A549 (cell line): Measurements from ENCODE around the gene TRIM47. TPM values are rescaled to one million over a fixed set of nuclear protein-coding genes. Genes with fewer than 3 reads are reported as not detected.

Experiments used
- ATAC-seq, 2 experiments: fragments of 200-7000 bp in 1 of 2; fragments of >200 bp in 1 of 2; cut with Nextera tagmentation in 1 of 2; cut with Tn5 transposase in 1 of 2; 3 replicates each; pipeline versions ENCODE4 v1.8.0 to v1.9.1; 2018 to 2020; ENCODE audit warnings: mild to moderate bottlenecking in 1 of 2, moderate library complexity in 1 of 2
- CTCF ChIA-PET: fragments of 300-600 bp; sonication (Branson Sonifier 250); formaldehyde crosslinking; extraction: SDS; loops from one replicate; lab custom pipeline; 2021; ENCODE audit warnings: antibody characterized with exemption, inconsistent platforms; lab: Yijun Ruan, JAX
- POLR2A ChIA-PET: fragments of 350-600 bp; formaldehyde crosslinking; extraction: SDS; loops from one replicate; lab custom pipeline; 2021; ENCODE audit warnings: antibody characterized with exemption, inconsistent platforms; lab: Yijun Ruan, JAX
- DNase-seq, 2 experiments: peaks; one replicate each; pipeline versions ENCODE4 v3.0.0 to v3.0.0-alpha.2; 2011 to 2016; ENCODE audit warnings: low read depth in 1 of 2, low spot score in 1 of 2
- FAIRE-seq: peaks from 2 replicates; lab custom pipeline; 2011; peaks lifted over from hg19 to GRCh38; lab: Jason Lieb, UNC
- H3K27ac ChIP-seq, 2 experiments: fragments of >200 bp; sonication (Bioruptor Twin); formaldehyde crosslinking; 3 replicates each; pipeline ENCODE4 v1.5.1; 2016 to 2017
- H3K4me1 ChIP-seq: fragments of >200 bp; sonication (Bioruptor Twin); formaldehyde crosslinking; 3 replicates; pipeline ENCODE4 v1.6.1; 2016
- H3K4me2 ChIP-seq: fragments of >200 bp; sonication (Bioruptor Twin); formaldehyde crosslinking; 3 replicates; pipeline ENCODE4 v1.6.1; 2016
- H3K4me3 ChIP-seq: fragments of >200 bp; sonication (Bioruptor Twin); formaldehyde crosslinking; 3 replicates; pipeline ENCODE4 v1.5.1; 2016
- H3K9me3 ChIP-seq: fragments of >200 bp; sonication (Bioruptor Twin); formaldehyde crosslinking; 3 replicates; pipeline ENCODE4 v1.6.1; 2016
- BHLHE40 ChIP-seq: IDR thresholded peaks from 2 replicates; pipeline ENCODE4 v1.6.1; 2012; ENCODE audit warnings: low read depth, low read length, inconsistent platforms
- CBX2 ChIP-seq: fragments of 200-600 bp; sonication (generic); IDR thresholded peaks from 2 replicates; pipeline ENCODE4 v1.6.1; 2016; ENCODE audit warnings: low read depth, mild to moderate bottlenecking, borderline replicate concordance
- CBX8 ChIP-seq: fragments of 200-600 bp; sonication (generic); IDR thresholded peaks from 2 replicates; pipeline ENCODE4 v1.6.1; 2016
- CEBPB ChIP-seq, 2 experiments: fragments of >200 bp in 1 of 2; sonication (Bioruptor Twin) in 1 of 2; formaldehyde crosslinking in 1 of 2; IDR thresholded peaks; 2 replicates each; pipeline ENCODE4 v1.6.1; 2012 to 2016
- CHD4 ChIP-seq: fragments of 200-600 bp; sonication (generic); IDR thresholded peaks from 2 replicates; pipeline ENCODE4 v1.6.1; 2016; ENCODE audit warnings: antibody characterized with exemption, mild to moderate bottlenecking, borderline replicate concordance
- EHF ChIP-seq: fragments of 250-450 bp; sonication (Bioruptor Pico); IDR thresholded peaks from 2 replicates; pipeline ENCODE4 v1.5.0; 2020; ENCODE audit warnings: mild to moderate bottlenecking
- EHMT2 ChIP-seq: fragments of 200-600 bp; sonication (generic); IDR thresholded peaks from 2 replicates; pipeline ENCODE4 v1.6.1; 2016; ENCODE audit warnings: antibody characterized with exemption, low read depth, mild to moderate bottlenecking, moderate library complexity
- ESRRA ChIP-seq: fragments of 150-350 bp; IDR thresholded peaks from 2 replicates; pipeline ENCODE4 v1.6.1; 2014; ENCODE audit warnings: mild to moderate bottlenecking, low read length, borderline replicate concordance
- FOSB ChIP-seq: fragments of 250-450 bp; sonication (Bioruptor Pico); IDR thresholded peaks from 2 replicates; pipeline ENCODE4 v1.5.0; 2020; ENCODE audit warnings: mild to moderate bottlenecking, moderate library complexity
- FOSL2 ChIP-seq, 2 experiments: fragments of 450-650 bp in 1 of 2; fragments of >200 bp in 1 of 2; sonication (Bioruptor Twin) in 1 of 2; formaldehyde crosslinking; IDR thresholded peaks; 2 replicates each; pipeline versions ENCODE4 v1.5.0 to v1.6.1; 2016 to 2020; ENCODE audit warnings: mild to moderate bottlenecking in 1 of 2, moderate library complexity in 1 of 2
- HES2 ChIP-seq: fragments of >200 bp; sonication (Bioruptor Twin); formaldehyde crosslinking; IDR thresholded peaks from 2 replicates; pipeline ENCODE4 v1.6.1; 2016
- HEYL ChIP-seq: fragments of 250-450 bp; sonication (Bioruptor Pico); IDR thresholded peaks from 2 replicates; pipeline ENCODE4 v1.8.0; 2021; ENCODE audit warnings: mild to moderate bottlenecking, moderate library complexity
- HOXB13 ChIP-seq: fragments of 250-450 bp; sonication (Bioruptor Pico); IDR thresholded peaks from 2 replicates; pipeline ENCODE4 v1.5.0; 2020; ENCODE audit warnings: low read depth, mild to moderate bottlenecking, moderate library complexity
- JUNB ChIP-seq: fragments of >200 bp; sonication (Bioruptor Twin); formaldehyde crosslinking; IDR thresholded peaks from 2 replicates; pipeline ENCODE4 v1.6.1; 2016
- NR3C1 ChIP-seq: fragments of >200 bp; sonication (Bioruptor Twin); formaldehyde crosslinking; IDR thresholded peaks from 3 replicates; pipeline ENCODE4 v1.6.1; 2017
- RCOR1 ChIP-seq: fragments of 150-350 bp; IDR thresholded peaks from 2 replicates; pipeline ENCODE4 v1.6.1; 2014; ENCODE audit warnings: antibody characterized with exemption, low read length, low read depth
- RFX5 ChIP-seq: fragments of 450-650 bp; IDR thresholded peaks from 2 replicates; pipeline ENCODE4 v1.7.1; 2014; ENCODE audit warnings: antibody characterized with exemption, mild to moderate bottlenecking, moderate library complexity
- RNF2 ChIP-seq: fragments of 200-600 bp; sonication (generic); IDR thresholded peaks from 2 replicates; pipeline ENCODE4 v1.6.1; 2016; ENCODE audit warnings: low read depth, mild to moderate bottlenecking, antibody characterized with exemption, moderate library complexity, borderline replicate concordance
- SMC3 ChIP-seq: fragments of >200 bp; sonication (Bioruptor Twin); formaldehyde crosslinking; IDR thresholded peaks from 3 replicates; pipeline ENCODE4 v1.6.1; 2018; ENCODE audit warnings: inconsistent platforms
- TFCP2L1 ChIP-seq: fragments of 250-450 bp; sonication (Bioruptor Pico); IDR thresholded peaks from 2 replicates; pipeline ENCODE4 v1.5.0; 2021; ENCODE audit warnings: mild to moderate bottlenecking
- TP53 ChIP-seq: fragments of 250-450 bp; sonication (Bioruptor Pico); IDR thresholded peaks from 2 replicates; pipeline ENCODE4 v1.5.0; 2021; ENCODE audit warnings: mild to moderate bottlenecking, moderate library complexity
- WGBS: methylation state at CpG from one replicate; pipeline ENCODE4 v1.1.6; 2017; ENCODE audit errors: missing lambda C conversion rate; 5-methylcytosine and 5-hydroxymethylcytosine counted together
- polyA plus RNA-seq, 4 experiments: library from polyadenylated mRNA; depleted of rRNA in 3 of 4; stranded (reverse); fragments of >200 nt; fragmentation: RNase III in 1 of 4; extraction: RNeasy Plus Mini Kit Qiagen cat#74134 plus additional on column Dnase treatment in 1 of 4; gene quantifications; 2 replicates in 3 of 4; 3 replicates in 1 of 4; pipeline ENCODE4 v1.2.3, GENCODE V29; 2011 to 2017
- TF ChIP-seq, protein P1 (sequence below): fragments of 200-600 bp; sonication (generic); IDR thresholded peaks from 2 replicates; pipeline ENCODE4 v1.6.1; 2016; ENCODE audit warnings: antibody characterized with exemption, mild to moderate bottlenecking, moderate library complexity

The TRIM47 gene
- polyA plus RNA-seq, 2 of the 4 experiments (the other 2 are of a cell fraction) = 19.6 to 46.6 TPM

- Histone ChIP-seq H3K4me2 (no peak overlapping the region), H3K4me3 (no peak overlapping the region), H3K4me1 (peaks cover 5% of the 10 kb centered on the region; the same call in 1 of the 3 replicates), H3K27ac (no peak overlapping the region), H3K9me3 (no peaks in the 10 kb centered on the region)
- POLR2A ChIA-PET = interaction anchor here (1.7 kb wide), 1 partner anchor 55 kb away, joined by 5 read pairs; a partner anchor contains a TSS
- TF ChIP-seq FOSL2 (IDR thresholded peaks at IDR 0.05) (no peak), FOSL2 (CRISPR knock-in tag; IDR thresholded peaks at IDR 0.05) (no peak), BHLHE40 (no peak), CBX8 (no peak), TP53 (CRISPR knock-in tag) (no peak), EHMT2 (no peak), RFX5 (no peak), SMC3 (no peak), CBX2 (no peak), EHF (CRISPR knock-in tag) (no peak), ESRRA (no peak), JUNB (no peak), RCOR1 (no peak), HEYL (CRISPR knock-in tag) (no peak), RNF2 (no peak), CEBPB (IDR thresholded peaks at IDR 0.05) (no peak), CHD4 (no peak)
- TF ChIP-seq, protein P1, sequence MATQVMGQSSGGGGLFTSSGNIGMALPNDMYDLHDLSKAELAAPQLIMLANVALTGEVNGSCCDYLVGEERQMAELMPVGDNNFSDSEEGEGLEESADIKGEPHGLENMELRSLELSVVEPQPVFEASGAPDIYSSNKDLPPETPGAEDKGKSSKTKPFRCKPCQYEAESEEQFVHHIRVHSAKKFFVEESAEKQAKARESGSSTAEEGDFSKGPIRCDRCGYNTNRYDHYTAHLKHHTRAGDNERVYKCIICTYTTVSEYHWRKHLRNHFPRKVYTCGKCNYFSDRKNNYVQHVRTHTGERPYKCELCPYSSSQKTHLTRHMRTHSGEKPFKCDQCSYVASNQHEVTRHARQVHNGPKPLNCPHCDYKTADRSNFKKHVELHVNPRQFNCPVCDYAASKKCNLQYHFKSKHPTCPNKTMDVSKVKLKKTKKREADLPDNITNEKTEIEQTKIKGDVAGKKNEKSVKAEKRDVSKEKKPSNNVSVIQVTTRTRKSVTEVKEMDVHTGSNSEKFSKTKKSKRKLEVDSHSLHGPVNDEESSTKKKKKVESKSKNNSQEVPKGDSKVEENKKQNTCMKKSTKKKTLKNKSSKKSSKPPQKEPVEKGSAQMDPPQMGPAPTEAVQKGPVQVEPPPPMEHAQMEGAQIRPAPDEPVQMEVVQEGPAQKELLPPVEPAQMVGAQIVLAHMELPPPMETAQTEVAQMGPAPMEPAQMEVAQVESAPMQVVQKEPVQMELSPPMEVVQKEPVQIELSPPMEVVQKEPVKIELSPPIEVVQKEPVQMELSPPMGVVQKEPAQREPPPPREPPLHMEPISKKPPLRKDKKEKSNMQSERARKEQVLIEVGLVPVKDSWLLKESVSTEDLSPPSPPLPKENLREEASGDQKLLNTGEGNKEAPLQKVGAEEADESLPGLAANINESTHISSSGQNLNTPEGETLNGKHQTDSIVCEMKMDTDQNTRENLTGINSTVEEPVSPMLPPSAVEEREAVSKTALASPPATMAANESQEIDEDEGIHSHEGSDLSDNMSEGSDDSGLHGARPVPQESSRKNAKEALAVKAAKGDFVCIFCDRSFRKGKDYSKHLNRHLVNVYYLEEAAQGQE = no peak
- no peak for ATAC-seq
- WGBS = 89% methylated on average over 25 of the region's 25 CpGs
- FAIRE-seq = no peak
- CTCF ChIA-PET = interaction anchor here (0.6 to 37.0 kb wide), 9 partner anchors 7 to 155 kb away, joined by 3 to 691 read pairs (median 4); partner anchors contain the start of genes GALK1, TRIM47, UNC13D and WBP2
- DNase-seq = no peak
Observed at GRCh38 chr17:75834279-75834920, 44.0 kb downstream of the TRIM47 start.

DNA sequence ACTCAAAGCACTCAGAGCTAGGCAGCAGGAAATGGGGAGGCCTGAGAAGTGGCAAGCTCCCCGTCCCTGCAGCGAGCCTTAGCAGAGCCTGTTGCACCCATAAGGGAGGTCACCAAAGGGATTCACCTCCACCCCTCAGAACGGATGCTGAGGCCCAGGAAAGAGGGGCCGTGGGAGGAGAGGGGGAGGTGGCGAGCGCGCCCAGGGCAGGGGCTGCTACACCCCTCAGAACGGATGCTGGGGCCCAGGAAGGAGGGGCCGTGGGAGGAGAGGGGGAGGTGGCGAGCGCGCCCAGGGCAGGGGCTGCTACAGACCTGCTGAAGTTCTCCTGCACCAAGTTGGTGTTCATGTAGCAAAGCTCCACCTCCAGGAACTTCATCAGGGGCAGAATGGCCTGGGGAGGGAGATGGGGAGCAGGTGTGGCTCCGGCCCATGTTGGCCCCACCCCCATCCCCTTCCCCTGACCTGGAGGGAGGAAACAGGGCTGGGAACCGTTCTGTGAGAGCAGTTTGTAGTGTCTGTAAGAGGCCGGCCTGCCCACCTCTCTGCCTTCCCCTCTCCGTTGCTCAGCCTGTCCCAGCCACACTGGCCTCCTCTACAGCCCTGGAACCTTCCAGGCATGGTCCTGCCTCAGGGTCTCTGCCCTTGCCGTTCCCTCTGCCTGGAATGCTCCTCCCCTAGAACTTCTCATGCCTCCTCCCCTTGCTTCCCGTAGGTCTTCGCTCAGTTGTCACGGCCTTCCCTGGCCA lies 45.6 kb downstream of the TRIM47 start:
- ATAC-seq = peak; percentile 3 to 20; a peak in 3 of 6 replicates
- no peak overlapping the region for H3K4me2 ChIP-seq
- POLR2A ChIA-PET = no interaction called here
- no peak for DNase-seq
- no peak for TF ChIP-seq RCOR1
- TF ChIP-seq HOXB13 (CRISPR knock-in tag) = no peak
- no peak for TF ChIP-seq HES2
- no peak for TF ChIP-seq TFCP2L1 (CRISPR knock-in tag)
- TF ChIP-seq CBX8 = no peak
- no peak for TF ChIP-seq ESRRA
- no peak for TF ChIP-seq CBX2
- no peak for TF ChIP-seq NR3C1
- no peak for TF ChIP-seq FOSB
- H3K4me3 ChIP-seq = no peak overlapping the region
- peaks cover 5% of the 10 kb centered on the region; the same call in 1 of the 3 replicates for H3K4me1 ChIP-seq
- FAIRE-seq = no peak
- H3K27ac ChIP-seq = no peak overlapping the region
- 72% methylated on average over 19 of the region's 20 CpGs for WGBS
- CTCF ChIA-PET = interaction anchor here (0.8 to 37.0 kb wide), 6 partner anchors 6 to 68 kb away, joined by 3 to 691 read pairs (median 9); partner anchors contain the start of genes GALK1, TRIM47, UNC13D and WBP2
- no peaks in the 10 kb centered on the region for H3K9me3 ChIP-seq
